Neuron (in vitro differentiated cells): Measurements from ENCODE around the gene GCNT1.
"Not testable (repeated sequence)": the region's sequence is repeated elsewhere in the genome, so short reads cannot be mapped to it uniquely, and the experiment has no call there.

Source experiments
- H2AFZ ChIP-seq: one replicate; pipeline ENCODE4 v1.6.1; 2013; ENCODE audit warnings: low read depth, mild to moderate bottlenecking, inconsistent platforms, low read length, moderate library complexity
- H3K27me3 ChIP-seq: one replicate; pipeline ENCODE4 v1.6.1; 2013; ENCODE audit warnings: low read length; ENCODE audit not compliant: insufficient read depth
- H3K36me3 ChIP-seq: one replicate; pipeline ENCODE4 v1.6.1; 2013; ENCODE audit warnings: low read length; ENCODE audit not compliant: insufficient read depth
- H3K4me1 ChIP-seq: one replicate; pipeline ENCODE4 v1.6.1; 2013; ENCODE audit warnings: low read length; ENCODE audit not compliant: insufficient read depth
- H3K4me3 ChIP-seq: 2 replicates; pipeline ENCODE4 v1.5.1; 2013; ENCODE audit warnings: mild to moderate bottlenecking, low read length, moderate library complexity
- H3K9me3 ChIP-seq: one replicate; pipeline ENCODE4 v1.6.1; 2013; ENCODE audit warnings: low read length

The GCNT1 gene

DNA sequence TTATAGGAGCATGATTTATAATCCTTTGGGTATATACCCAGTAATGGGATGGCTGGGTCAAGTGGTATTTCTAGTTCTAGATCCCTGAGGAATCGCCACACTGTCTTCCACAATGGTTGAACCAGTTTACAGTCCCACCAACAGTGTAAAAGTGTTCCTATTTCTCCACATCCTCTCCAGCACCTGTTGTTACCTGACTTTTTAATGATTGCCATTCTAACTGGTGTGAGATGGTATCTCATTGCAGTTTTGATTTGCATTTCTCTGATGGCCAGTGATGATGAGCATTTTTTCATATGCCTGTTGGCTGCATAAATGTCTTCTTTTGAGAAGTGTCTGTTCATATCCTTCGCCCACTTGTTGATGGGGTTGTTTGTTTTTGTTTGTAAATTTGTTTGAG lies 20.4 kb downstream of the GCNT1 start:
- H3K27me3 ChIP-seq, H2AFZ ChIP-seq, H3K9me3 ChIP-seq, H3K36me3 ChIP-seq, H3K4me3 ChIP-seq, H3K4me1 ChIP-seq: not testable (repeated sequence)

DNA sequence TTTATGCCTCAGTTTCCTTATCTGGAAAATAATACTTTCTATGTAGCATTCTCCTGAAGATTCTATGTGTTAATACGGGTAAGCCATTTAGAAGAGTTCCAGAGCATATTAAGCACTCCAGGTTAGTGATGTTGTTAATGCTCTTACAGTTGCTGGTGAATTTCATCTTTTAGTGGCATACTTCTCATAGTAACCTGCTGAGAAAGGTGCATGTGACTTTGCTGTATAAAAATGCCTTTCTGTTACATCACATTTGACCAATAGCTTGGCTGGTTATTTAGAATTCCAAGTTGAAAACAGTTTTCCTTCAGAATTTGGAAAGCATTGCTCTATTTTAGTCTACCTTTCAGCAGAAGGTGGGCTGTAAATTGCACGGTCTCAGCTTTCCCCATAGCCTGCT lies 27.2 kb downstream of the GCNT1 start:
- no peaks in the 10 kb centered on the region for H3K27me3 ChIP-seq
- H2AFZ ChIP-seq = no peak overlapping the region
- H3K36me3 ChIP-seq = no peaks in the 10 kb centered on the region
- H3K9me3 ChIP-seq = no peaks in the 10 kb centered on the region
- H3K4me1 ChIP-seq = no peaks in the 10 kb centered on the region
- H3K4me3 ChIP-seq = no peak overlapping the region

DNA sequence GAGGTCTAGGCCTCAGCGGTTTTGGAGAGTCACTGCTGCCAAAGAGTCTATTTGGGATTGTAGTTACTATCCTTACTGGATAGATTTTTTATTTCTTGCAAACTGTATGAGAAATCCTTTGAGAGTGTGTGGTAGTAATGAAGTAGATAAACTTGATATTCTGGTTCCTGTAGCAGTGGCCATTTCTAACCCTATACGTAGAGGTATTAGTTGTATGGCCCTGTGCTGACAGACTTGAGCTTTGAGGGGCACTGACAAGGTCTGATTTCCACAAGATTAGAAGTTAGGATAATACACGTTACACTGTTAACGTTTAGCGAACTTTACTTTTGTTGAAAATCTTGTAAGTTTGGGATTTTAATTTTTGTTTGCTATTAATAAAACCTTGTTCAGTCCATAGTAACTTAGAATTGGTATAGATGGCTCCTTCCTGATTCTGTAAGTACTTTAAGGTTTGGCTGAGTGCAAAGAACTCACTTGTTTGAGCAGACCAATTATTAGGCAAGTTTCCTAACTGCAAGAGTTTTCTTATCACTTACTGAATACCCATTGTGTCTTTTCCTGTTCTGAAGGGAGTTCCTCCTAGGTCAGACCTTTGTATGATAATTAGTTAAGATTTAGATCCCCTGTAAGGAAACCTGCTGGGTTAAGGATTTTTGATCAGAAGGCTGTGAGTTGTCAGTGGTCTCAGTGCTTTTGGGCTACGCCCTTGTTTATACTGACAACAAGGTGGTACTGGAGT lies 31.4 kb downstream of the GCNT1 start:
- H3K4me3 ChIP-seq = no peak overlapping the region
- no peaks in the 10 kb centered on the region for H3K9me3 ChIP-seq
- no peaks in the 10 kb centered on the region for H3K4me1 ChIP-seq

DNA sequence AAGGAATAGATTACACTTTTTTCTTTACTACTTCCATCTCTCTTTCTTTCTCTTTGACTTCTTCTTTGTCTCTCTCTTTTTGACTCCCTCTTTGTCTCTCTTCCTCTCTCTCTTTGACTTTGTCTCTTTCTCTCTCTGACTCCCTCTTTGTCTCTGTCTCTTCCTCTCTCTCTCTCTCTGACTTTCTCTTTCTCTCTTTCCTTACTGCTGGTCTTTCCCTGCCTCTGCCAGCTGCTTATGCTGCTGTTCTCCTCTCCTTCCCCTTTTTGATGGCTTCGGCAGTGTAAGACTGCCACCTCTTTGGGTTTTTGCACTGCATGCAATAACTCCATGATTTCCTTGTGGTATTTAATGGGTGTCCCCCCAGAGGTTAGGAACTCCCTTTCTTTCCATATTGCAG lies 32.1 kb downstream of the GCNT1 start:
- H3K4me3 ChIP-seq, H3K36me3 ChIP-seq, H3K27me3 ChIP-seq: not testable (repeated sequence)

More for the DNA sequence above, 31.4 kb downstream of the GCNT1 start:
- no peaks in the 10 kb centered on the region for H3K36me3 ChIP-seq
- H2AFZ ChIP-seq = no peak overlapping the region
- no peaks in the 10 kb centered on the region for H3K27me3 ChIP-seq

DNA sequence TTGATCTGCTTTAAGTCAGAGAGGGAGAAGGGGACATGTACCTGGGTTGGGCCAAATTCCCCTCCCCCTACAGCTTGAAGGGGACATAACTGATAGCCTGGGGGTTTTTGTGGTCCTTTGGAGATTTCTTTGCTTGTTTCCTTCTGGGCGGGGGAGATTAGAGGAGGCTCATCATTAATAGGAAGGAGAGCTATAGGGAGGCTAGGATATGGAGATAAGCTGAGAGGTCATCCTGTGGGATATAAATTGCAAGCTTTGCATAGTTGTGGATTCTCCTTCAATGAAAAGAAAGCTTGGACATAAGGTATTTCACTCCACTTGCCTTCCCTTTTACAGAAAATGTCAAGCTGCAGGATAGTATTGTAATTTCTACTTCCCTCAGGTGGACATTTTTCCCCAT lies 34.5 kb downstream of the GCNT1 start:
- H3K36me3 ChIP-seq, H3K4me3 ChIP-seq, H3K27me3 ChIP-seq, H2AFZ ChIP-seq, H3K9me3 ChIP-seq, H3K4me1 ChIP-seq: not testable (repeated sequence)

More for the DNA sequence above, 32.1 kb downstream of the GCNT1 start:
- not testable (repeated sequence) for H3K4me1 ChIP-seq, H3K9me3 ChIP-seq, H2AFZ ChIP-seq

DNA sequence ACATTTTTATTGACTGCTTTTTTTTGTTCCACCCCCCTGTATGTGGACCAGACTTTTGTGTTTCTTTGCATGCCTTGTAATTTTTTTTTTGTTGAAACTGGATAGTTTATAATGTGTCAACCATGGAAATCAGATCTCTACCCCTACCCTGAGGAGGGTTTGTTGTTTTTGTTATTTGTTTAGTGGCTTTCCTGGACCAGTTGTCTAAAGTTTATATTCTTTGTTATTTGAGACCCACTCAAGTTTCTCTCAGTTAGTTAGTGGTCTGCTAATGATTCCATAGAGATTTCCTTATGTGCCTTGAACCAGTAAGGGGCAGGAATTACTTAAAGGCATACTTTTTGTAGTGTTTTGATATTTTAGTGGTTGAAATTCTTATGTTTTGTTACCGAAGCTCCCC lies 41.1 kb downstream of the GCNT1 start:
- Histone ChIP-seq H3K4me3 (no peak overlapping the region), H2AFZ (no peak overlapping the region), H3K4me1 (no peaks in the 10 kb centered on the region), H3K36me3 (no peaks in the 10 kb centered on the region), H3K27me3 (no peaks in the 10 kb centered on the region), H3K9me3 (no peaks in the 10 kb centered on the region)

DNA sequence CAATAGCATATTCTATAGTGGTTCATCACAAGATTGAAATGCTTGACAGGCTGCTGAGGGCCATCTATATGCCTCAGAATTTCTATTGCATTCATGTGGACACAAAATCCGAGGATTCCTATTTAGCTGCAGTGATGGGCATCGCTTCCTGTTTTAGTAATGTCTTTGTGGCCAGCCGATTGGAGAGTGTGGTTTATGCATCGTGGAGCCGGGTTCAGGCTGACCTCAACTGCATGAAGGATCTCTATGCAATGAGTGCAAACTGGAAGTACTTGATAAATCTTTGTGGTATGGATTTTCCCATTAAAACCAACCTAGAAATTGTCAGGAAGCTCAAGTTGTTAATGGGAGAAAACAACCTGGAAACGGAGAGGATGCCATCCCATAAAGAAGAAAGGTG lies 43.8 kb downstream of the GCNT1 start:
- no peaks in the 10 kb centered on the region for H3K27me3 ChIP-seq
- no peaks in the 10 kb centered on the region for H3K9me3 ChIP-seq
- no peaks in the 10 kb centered on the region for H3K4me1 ChIP-seq
- H3K4me3 ChIP-seq = no peak overlapping the region
- no peak overlapping the region for H2AFZ ChIP-seq
- H3K36me3 ChIP-seq = no peaks in the 10 kb centered on the region

DNA sequence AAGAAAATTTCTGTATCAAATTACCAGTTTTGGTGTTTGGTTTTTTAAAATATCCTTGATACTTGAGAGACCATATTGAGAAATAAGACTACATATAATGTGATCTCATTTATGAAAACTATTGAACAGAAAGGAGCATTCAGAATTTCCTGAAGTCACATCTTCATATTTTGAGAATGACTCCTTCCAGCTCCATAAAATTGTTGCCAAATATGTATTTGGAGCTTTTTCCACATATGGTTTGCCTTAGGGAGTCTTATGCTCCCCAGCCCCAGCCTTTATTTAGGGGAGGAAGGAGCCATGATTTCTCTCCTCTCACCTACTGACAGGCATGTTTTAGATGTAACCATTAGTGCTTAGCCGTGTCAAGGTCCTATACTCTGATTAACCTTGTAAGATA lies 51.1 kb downstream of the GCNT1 start:
- no peaks in the 10 kb centered on the region for H3K9me3 ChIP-seq
- H2AFZ ChIP-seq = no peak overlapping the region
- H3K4me1 ChIP-seq = no peaks in the 10 kb centered on the region
- H3K4me3 ChIP-seq = no peak overlapping the region
- no peaks in the 10 kb centered on the region for H3K36me3 ChIP-seq
- no peaks in the 10 kb centered on the region for H3K27me3 ChIP-seq

DNA sequence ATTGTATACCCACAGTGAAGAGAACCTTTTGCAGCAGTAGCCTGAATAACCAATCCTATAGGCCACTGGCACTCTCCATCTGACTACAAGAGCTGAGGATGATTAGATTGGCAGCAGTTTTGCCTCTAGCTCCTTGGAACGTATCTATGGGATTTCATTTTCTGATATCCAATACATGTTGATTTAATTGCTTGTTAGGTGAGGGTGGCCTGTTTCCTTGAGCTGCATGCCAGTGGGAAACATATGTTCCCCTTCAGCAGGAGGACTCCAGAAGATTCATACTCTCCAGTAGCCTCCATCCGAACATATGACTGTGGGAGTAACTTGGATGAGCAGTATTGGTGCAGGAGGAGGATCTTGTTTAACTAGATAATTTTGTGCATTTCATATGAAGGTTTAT lies 51.5 kb downstream of the GCNT1 start:
- Histone ChIP-seq H3K4me1 (no peaks in the 10 kb centered on the region), H3K36me3 (no peaks in the 10 kb centered on the region), H2AFZ (no peak overlapping the region), H3K9me3 (no peaks in the 10 kb centered on the region), H3K4me3 (no peak overlapping the region), H3K27me3 (no peaks in the 10 kb centered on the region)

DNA sequence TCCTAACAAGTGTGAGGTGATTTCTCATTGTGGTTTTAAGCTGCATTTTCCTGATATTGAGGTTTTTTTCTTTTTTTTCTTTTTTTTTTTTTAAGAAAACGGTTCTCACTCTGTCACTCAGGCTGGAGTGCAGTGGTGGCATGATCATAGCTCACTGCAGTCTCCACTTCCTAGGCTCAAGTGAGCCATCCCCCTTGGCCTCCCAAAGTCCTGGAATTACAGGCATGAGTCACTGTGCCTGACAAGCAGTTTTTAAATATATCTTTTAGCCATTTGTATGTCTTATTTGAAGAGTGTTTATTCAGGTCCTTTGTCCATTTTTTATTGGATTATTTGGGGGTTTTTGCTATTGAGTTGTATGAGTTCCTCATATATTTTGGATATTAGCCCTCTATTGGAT lies 53.8 kb downstream of the GCNT1 start:
- Histone ChIP-seq H3K9me3 (no peaks in the 10 kb centered on the region), H3K27me3 (no peaks in the 10 kb centered on the region), H2AFZ (no peak overlapping the region), H3K4me3 (no peak overlapping the region), H3K36me3 (no peaks in the 10 kb centered on the region), H3K4me1 (no peaks in the 10 kb centered on the region)

DNA sequence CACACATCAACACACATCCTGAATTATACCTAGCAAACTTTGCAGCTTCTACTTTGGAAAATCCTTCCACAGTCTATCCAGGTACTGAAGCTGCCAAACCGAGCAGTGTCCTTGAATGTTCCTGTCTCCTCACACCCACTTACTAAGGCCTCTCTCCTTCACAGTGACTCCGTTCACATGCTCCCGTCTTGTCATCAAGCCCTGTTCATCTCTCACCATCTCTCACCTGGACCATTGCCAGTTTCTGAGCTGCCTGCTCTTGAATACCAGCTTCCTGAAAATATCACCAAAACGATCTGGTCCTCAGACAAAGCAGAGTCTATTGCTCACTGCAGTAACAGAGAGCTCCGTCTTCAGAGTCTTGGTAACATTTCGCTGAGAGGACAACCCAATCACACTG lies 57.4 kb downstream of the GCNT1 start:
- no peaks in the 10 kb centered on the region for H3K36me3 ChIP-seq
- H3K4me1 ChIP-seq = no peaks in the 10 kb centered on the region
- H3K27me3 ChIP-seq = no peaks in the 10 kb centered on the region
- H2AFZ ChIP-seq = no peak overlapping the region
- no peaks in the 10 kb centered on the region for H3K9me3 ChIP-seq
- no peak overlapping the region for H3K4me3 ChIP-seq

DNA sequence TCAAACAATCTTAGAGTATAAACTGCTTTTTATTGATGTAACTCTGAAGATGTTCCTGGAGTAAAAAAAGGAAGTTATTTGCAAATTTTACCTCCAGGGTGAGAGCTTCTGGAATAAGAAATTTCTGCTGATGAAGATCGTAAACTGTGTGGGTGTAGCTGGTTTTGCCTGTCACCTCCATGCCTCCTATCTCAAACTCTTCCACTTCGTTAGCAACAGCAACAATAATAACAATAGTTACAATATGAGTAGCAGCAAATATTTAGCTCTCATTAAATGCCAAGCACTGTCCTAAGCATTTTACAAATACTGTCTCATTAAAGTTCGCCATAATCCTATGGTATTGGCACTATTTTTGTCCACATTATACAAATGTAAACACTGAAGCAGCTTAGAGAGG lies 57.9 kb downstream of the GCNT1 start:
- H3K27me3 ChIP-seq = no peaks in the 10 kb centered on the region
- H3K9me3 ChIP-seq = no peaks in the 10 kb centered on the region
- H2AFZ ChIP-seq = no peak overlapping the region
- H3K4me3 ChIP-seq = no peak overlapping the region
- no peaks in the 10 kb centered on the region for H3K36me3 ChIP-seq
- H3K4me1 ChIP-seq = no peaks in the 10 kb centered on the region

DNA sequence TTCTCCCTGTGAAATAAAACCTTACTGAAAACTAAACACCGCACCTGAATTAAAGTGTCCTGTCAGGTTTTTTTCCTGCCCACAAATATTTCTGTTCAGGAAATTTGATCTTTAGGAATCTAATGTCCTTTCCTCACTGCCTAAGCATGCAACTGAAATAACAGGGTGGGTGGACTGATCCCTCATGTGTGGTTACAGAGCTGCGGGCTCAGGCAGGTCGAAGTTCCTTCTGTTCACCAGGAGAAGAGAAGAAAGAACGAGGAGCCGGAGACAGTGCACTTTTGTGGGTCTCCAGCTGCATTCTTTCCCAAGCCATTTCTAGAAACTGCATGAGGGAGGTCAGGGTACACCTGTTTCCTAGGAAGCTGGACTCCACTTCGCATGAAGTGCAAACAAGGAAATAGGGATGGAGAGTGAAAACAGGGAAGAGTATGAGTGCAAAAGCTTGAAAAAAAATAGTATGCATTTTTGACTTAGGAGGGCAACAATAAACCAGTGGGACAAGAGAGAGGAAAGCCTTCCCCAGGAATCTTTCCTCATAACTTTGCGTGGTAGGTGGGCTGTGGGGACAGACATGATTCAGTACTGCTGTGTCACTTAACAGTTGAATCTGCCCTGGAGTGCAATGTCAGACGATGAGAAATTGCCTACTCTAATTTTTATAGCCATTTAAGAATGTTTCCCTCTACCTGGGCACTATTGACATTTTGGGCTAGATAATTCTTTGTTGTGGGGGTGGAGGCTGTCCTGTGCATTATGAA lies 60.3 kb downstream of the GCNT1 start:
- Histone ChIP-seq H3K36me3 (no peaks in the 10 kb centered on the region), H3K9me3 (no peaks in the 10 kb centered on the region), H3K4me3 (no peak overlapping the region), H2AFZ (no peak overlapping the region), H3K27me3 (no peaks in the 10 kb centered on the region), H3K4me1 (no peaks in the 10 kb centered on the region)

DNA sequence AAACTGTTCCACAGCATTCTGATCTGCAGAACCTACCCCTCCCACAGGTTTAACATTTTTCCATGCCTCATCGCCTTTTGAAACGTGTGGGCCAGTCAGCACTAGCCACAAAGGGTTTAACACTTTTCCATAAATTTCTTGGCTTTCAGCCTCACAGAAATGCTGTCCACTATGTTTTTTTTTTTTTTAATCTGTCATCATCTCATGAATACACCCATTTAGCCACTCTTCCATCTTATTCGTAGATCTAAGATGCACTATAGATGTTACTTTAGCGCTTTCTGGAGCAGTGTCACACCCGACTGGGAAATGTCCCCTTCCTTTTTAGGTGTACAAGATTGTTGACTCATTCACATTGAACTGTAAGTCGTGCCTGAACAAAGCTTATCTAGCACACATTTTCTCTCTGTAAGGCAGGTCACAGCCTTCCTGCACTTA lies 62.3 kb downstream of the GCNT1 start:
- Histone ChIP-seq H3K4me3 (no peak overlapping the region), H3K27me3 (no peaks in the 10 kb centered on the region), H3K9me3 (no peaks in the 10 kb centered on the region), H2AFZ (no peak overlapping the region), H3K4me1 (no peaks in the 10 kb centered on the region), H3K36me3 (no peaks in the 10 kb centered on the region)
